Occipital lobe (tissue), 2 donors: ENCODE measurements around the gene TRPC6. TPM values are rescaled to one million over a fixed set of nuclear protein-coding genes. Genes with fewer than 3 reads are reported as not detected.
"Not testable (repeated sequence)": the region's sequence is repeated elsewhere in the genome, so short reads cannot be mapped to it uniquely, and the experiment has no call there.

Experiments used
- DNase-seq: peaks from one replicate; lab custom pipeline; 2025; lab: John Stamatoyannopoulos, UW
- total RNA-seq: library from RNA; depleted of rRNA; stranded (reverse); fragments of >200 nt; gene quantifications from one replicate; pipeline ENCODE4 v1.2.3, GENCODE V29; 2014

The TRPC6 gene
- total RNA-seq, 1 donor from 2014 or later: 6.9 TPM

DNA sequence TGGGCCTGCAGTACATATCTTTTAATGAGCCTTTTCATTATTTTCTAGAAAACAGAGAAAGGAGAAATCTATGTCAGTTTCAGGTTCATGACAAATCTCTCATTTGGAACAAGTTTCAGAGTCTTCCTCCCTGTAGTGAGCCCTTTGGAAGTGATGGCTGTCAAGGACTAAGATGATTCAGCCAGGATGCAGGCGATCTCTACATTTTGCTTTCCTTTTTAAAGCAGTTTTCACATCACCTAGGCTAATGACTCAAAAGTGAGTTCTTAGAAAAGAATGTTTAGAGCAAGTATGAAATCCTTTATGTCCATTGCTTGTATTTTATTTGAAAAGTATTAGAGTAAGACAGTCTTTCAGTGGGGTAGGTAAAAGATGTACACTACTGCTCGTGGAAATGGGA lies 130.1 kb downstream of the TRPC6 start:
- no peak for DNase-seq

DNA sequence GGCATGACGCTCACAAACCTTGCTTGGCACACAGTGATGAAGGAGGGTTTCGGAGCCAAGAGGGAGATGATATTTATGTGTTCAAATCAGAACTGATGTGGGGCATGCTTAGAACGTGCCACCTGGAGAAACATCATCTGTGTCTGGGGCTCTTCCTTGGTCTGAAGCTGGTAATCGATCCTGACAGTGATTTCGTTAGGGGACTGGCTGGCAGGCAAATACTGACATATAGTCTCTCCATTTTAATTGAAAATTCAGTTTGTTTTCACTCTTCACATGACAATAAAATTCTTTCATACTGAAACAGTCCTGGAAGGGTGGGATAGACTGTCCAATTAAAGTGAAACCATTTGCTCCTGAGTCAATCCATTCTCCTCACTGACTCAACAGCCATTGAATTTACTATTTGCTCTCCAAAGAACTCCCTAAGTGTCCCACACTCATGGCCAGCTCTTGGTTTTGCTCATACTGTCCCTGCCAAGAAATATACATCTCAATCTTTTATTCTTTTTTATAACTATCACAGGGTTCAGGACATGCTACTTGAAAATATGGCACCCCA lies 134.8 kb downstream of the TRPC6 start:
- no peak for DNase-seq

DNA sequence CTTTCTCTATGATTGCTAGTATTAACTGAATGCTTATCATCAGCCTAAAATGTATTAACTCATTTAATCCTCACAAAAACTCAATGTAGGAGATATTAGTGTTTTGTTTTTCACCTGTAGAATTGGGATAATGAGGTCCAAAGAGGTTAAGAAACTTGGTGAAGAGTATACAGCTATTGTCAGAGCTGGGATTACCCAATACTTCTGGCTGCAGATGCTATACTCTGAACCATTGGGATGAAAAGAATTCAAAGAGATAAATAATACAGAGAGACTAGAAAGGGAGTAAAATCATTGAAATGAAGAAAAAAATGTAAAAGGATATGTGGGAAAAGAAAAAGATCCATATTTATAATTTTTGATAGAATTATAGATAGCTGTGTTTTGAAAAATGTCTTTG lies 137.1 kb downstream of the TRPC6 start:
- DNase-seq: no peak

DNA sequence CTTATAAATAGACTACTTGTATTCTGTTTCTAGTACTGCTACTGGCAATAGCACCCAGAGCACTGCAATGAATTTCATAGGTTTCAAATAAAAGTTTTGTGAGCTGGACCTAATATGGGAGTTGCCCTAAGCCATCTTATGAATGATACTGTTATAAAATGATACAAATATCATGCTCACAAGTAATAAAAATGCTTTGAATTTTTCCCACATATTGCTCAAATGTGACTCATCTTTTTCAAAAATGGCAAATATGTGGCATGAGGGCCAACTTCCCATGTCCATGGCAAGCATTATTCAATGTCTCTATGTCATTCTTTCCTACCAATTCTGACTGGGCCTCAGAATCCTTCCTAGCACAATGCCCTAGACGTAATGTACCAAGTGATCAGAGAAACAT lies 137.6 kb downstream of the TRPC6 start:
- DNase-seq: no peak

DNA sequence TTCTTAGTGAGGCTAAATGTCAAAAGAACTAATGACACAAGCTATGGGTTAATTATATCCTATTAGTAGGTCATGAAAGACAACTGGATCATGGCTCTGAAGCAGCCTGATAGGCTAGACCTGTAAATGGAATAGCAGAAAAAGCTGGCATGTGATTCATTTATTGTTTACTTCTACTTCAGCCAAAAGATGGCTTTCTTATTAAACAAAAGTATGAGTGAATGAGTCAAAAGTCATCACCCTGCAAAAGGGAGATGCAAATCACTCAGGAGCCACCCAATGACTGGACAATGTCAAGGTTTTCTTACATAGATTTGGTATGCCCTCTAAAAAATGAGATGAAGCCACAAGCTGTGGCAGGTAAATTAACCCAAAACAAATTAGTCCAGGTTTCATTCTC lies 138.0 kb downstream of the TRPC6 start:
- no peak for DNase-seq

DNA sequence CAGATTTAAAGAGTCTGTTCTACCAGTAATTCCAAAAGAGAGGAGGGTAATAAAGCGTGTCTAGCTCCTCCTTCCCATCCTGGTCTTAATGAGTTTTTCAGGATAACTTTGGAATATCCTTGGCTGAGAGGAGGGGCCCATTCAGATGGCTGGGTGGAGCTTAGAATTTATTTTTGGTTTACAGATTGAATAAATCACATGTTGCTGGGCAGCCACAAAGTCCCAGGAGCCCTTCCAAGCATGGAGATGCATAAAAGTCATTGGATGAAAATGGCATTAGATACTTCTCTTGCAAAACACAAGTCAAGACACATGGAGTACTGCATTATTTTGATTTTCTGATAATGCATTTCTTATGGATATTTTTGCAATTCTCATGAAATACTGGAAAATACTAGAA lies 139.0 kb downstream of the TRPC6 start:
- DNase-seq: no peak

DNA sequence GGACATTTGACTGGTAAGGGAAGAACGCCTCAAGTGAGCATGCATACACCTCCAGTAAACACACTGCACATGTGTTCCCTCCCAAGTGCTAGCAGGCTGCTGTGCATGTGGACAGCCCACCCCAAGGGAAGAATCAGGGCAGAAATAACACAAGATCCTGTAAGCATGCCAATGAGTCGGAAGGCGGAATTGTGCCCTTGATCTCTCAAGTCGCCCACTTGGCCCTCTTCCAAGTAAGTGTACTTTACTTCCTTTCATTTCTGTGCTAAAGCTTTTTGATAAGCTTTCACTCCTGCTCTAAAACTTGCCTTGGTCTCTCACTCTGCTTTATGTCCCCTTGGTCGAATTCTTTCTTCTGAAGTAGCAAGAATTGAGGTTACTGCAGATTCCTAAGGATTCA lies 139.6 kb downstream of the TRPC6 start:
- DNase-seq: no peak

DNA sequence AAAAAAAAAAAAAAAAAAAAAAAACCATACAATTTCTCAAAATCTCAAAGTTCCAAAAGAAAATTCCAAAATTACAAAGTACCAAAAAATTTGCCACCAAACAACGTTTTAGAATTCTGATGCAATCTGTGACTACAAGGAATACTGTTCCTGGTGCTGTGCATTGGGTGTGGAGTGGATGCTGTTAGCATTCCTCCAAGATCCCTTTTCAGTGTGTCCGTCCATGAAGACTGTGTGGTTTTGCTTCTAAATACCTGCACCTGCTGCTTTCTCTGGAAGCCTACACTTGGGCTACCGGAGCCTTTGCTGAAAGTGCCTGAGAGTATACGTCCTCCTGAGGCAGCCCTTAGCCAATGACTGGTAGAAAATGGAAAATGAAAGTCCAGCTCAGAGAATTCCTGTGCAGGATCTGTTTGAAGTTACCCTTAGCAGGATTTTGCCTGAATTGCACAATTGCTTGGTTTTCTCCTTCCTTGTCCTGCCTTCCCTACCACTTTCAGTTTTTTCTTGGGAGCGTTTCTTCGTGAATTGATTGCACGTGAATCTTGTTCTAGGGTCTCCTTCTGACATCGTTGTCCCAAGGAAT lies 140.8 kb downstream of the TRPC6 start:
- DNase-seq: no peak

DNA sequence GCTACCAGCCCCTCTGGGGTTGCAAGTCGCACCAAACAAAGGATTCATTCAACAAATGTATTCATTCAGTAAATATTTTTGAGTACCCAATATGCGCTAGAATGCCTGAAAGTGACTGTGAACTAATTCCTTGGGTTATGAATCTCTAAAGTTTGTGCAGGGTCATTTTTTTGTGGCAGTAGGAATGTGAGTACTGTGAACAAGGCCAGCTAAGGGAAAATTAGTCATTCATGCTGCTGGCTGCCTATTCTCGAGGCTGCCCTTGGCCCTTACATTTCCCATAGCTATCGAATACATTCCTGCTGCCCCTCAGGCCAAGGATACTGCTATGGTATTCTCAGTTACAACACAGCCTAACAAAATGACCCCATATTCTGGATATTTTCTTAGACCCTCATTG lies 141.6 kb downstream of the TRPC6 start:
- DNase-seq: no peak

DNA sequence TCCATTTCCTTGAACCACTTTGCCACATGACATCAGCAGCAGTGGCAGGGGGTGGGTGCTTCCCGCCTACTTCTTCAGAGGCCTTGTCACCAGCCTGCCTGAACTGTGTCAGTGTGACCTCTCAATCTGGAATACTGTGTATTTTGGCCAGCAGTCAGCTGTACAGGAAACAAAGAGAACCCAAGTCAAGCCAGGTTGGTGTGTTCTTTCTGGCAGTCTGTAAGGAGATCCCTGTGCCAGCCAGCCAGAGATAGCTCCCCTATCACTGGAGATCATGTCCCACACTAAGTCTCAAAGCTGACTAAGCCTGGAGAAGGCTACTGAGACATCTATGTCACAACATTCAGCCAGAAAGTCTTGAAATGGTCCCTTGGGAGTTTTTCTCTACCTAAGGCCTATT lies 142.1 kb downstream of the TRPC6 start:
- no peak for DNase-seq

DNA sequence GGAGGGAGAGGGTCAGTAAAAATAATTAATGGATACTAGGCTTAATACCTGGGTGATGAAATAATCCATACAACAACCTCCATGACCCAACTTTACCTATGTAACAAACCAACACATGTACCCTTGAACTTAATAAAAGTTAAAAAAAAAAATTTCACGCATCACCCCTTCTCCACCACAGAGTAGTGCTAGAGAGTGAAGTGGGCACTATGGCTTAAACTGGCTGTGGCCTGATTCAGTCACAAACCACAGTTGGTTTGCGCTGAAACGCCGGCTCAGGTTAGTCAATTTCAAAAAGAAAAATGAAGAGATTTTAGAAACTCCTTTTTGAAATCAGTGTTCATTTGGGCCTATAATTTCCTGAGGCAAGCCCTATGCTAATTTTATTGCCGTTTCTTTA lies 144.3 kb downstream of the TRPC6 start:
- DNase-seq: no peak

DNA sequence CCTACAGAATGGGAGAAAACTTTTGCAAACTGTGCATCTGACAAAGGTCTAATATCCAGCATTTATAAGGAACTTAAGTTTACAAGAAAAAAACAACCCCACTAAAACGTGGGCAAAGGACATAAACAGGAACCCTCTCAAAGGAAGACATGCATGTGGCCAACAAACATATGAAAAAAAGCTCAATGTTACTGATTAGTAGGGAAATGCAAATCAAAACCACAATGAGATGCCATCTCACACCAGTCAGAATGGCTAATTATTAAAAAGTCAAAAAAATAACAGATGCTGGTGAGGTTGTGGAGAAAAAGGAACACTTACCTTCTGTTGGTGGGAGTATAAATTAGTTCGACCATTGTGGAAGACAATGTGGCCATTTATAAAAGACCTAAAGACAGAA lies 145.1 kb downstream of the TRPC6 start:
- DNase-seq: not testable (repeated sequence)

DNA sequence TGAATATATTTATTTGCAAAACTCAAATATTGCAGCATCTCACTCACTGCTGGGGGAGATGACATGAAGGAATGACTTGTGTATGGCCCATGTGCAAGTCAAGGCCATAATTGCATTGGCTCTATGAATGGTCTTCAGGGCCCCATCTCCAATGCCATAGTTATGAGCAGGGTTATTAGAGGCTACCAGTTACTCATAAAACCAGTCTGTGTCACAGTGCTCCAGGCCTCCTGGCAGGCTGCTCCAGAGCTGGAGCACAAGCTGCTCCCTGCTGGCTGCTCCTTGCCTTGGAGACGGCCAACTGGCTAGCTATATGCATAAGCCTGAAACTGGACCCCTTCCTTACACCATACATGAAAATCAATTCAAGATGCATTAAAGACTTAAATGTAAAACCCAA lies 145.7 kb downstream of the TRPC6 start:
- DNase-seq: no peak

DNA sequence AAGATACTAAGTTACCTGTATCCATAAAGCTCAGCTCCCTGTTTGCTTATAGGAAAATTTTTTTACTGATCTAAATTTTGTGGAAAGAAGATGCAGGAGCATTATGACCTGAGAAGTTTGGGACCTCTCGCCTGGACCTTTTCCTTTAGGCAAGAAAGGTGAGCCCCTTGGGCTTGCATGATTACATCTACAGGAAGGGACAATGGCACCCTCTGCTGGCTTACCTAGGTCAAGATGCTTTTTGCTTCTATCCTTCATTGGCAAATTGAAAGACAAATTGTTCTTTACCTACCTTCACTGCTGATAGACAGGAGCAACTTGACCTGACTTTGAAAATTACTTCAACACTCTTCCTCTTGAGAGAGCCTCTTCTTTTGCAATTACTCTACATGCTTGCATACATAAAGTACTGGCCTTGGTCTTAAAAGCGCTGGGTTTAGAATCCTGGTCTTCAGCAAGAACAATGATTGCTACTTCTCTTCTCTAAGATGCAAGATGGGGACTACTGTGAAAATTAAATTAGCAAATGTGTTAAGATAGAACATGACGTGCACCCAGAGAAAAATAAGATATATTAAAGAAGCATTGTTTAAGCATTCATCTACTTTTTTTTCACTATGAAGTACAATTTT lies 147.2 kb downstream of the TRPC6 start:
- no peak for DNase-seq

DNA sequence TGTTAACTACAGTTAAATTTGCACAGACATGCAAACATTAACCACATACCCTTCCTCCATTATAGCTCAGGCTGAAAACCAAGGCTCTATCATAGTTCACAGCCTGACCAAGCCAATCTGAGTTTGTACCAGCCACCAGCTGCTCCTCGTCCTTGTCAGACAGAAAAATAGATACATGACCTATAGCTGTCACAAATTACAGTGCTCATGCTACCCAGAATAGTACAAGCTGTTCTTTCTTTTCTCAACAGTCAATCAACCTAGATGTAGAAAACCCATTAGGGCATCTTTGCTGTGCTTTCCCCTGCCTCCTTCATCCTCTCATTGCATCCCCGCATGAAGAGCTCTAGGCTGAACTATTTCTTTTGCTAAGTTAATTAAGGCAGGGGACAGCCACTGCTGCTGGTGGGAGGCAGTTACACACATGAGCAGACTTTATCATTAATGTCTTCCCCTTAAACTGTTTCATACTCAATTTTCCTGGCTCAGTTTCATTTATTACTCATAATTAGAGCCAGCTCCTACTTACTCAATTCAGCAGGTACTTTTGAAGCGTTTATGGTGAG lies 148.3 kb downstream of the TRPC6 start:
- DNase-seq: no peak

DNA sequence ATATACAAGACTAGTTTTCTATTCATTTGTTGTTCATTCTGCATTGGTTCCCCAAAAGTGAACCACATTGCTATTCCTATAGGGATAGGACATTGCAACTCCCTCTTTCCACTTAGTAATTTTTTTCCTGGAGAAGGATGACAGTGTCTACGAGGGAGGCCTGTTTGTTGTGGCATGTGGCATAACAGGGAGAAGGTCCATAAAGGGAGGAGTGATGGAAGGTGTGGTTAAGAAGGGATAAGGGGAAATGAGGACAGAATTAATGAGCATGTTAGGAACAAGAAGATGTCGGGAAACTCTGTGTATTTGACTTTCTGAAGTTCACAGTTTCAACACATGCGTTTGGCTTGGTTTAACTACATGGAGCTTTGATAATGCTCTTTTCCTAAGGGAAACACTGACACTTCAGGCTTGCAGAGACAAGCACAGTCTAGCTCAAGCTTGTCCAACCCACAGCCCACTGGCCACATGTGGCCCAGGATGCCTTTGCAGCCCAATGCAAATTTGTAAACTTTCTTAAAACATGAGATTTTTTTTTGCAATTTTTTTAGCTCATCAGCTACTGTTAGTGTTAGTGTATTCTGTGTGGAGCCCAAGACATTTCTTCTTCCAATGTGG lies 149.7 kb downstream of the TRPC6 start:
- DNase-seq: no peak

DNA sequence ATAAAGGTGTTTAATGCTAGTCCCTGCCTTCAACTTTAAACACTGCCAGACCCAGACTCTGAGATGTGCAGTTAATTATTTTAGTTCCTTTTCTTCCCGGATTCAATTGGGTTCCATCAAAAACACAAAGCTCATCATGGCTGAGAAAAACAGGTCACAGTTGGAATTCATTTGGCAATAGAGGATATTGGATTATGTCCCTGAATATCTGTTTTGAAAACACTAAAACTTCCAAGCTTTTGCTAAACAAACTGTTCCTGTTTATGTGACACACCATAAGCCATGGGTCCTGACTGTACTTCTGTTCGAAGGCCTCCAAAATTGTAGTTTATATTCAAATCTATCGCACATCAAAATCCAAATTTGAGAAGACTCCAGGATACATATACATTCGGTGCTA lies 150.7 kb downstream of the TRPC6 start:
- no peak for DNase-seq

DNA sequence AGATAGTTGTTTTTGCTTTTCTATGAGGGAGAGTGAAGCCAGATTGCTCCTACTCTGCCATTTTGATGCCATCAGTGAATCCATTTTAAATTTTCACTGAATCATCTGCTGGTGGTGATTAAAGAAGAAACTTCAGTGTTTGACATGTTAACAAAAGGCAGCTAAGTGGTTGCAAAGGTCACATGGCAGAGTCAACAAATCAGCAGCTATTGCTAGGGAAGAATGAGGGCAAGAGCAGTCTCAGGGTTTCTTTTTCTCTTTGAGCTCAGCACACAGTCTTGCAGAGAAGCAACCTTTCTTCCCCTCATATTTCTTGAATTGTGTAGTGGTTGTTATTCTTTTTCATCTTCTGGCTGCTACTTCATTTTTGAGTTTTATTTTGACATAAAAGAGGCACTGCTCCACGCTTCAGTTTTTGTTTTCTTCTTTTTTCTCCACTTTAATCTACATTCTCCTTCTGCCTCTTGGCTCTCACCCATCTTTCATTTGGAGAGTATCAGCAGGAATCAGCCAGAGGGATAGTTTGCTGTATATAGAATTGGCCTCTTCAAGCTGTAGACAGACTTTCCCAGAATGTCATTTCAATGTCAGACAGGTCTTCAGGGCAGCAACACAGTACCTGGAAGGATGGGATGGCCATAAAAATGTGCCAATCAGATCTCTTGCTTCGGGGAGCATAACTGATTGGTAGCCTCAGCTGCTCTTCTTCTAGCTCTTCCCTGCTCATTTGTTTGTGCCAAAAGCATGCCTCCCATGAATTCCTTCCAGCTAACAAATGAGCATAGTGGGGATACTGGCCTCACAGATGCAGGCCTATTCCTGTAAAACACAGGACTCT lies 153.9 kb downstream of the TRPC6 start:
- DNase-seq: no peak

DNA sequence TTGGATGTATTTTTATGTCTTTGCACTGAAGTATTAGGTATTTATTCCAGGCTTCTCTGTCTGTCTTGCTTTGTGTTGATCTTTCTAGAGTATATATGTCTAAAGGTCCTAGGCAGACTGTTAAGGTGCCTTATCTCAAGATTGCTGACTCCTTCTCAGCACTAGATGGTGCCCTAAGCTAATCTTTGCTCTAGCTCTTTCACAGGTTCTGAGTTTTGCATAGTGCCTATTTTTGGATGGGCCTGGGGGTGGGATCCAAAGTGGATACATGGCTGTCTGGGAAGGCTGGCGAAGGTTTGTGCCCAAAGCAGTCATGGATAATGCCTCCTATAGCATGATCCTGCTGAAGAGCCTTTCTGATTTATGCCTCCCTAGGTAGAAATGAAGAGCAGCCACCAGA lies 154.9 kb downstream of the TRPC6 start:
- no peak for DNase-seq

DNA sequence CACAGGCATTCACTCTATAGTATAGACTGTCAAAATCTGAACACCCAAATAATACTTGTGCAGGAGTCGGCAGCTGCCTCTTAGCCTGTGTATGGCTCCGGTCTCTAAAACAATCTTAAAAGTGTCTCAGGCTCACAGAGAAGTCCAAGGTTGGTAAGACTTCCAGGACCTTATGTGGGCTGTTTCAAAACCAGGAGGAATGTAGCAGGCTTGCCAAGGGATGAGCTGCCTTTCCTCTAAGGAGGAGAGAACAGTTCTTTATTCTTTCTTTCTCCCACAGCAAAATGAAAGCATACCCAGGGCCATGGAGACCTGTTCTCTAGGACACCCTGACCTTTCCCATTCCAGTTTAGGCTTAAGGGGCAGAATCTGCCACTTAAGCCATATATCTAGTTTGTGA lies 176.5 kb downstream of the TRPC6 start:
- no peak for DNase-seq
